Activated naive CD4-positive, alpha-beta T cell treated with anti-CD3 and anti-CD28 coated beads for 36 hours (primary cell): ENCODE results near the gene PABPN1L. TPM values are rescaled to one million over a fixed set of nuclear protein-coding genes. Genes with fewer than 3 reads are reported as not detected.

Experiments used
- CTCF ChIA-PET: fragments of 350-600 bp; sonication (Branson Sonifier 250); formaldehyde crosslinking; loops from one replicate; lab custom pipeline; 2021; ENCODE audit warnings: antibody characterized with exemption; lab: Charles Lee
- DNase-seq: peaks from one replicate; pipeline ENCODE4 v3.0.0-alpha.2; 2020
- H3K27ac Mint-ChIP-seq: one replicate; pipeline ENCODE4 v1.8.0; 2021; ENCODE audit warnings: mild to moderate bottlenecking, mixed read lengths
- H3K27me3 Mint-ChIP-seq: one replicate; pipeline ENCODE4 v1.8.0; 2021; ENCODE audit warnings: low read depth, mixed read lengths
- H3K36me3 Mint-ChIP-seq: one replicate; pipeline ENCODE4 v1.8.0; 2021; ENCODE audit warnings: low read depth, mixed read lengths
- H3K4me1 Mint-ChIP-seq: one replicate; pipeline ENCODE4 v1.8.0; 2021; ENCODE audit warnings: low read depth, mixed read lengths
- H3K4me3 Mint-ChIP-seq: one replicate; pipeline ENCODE4 v1.8.0; 2021; ENCODE audit warnings: mild to moderate bottlenecking, moderate library complexity, mixed read lengths
- H3K9me3 Mint-ChIP-seq: one replicate; pipeline ENCODE4 v1.8.0; 2021; ENCODE audit warnings: mixed read lengths
- intact Hi-C: fragments of 100-400 bp; cut with micrococcal nuclease; formaldehyde crosslinking; loops from one replicate; pipeline ENCODE4 v1.15.1; 2023
- total RNA-seq, 2 experiments: library from RNA; stranded (reverse); gene quantifications; one replicate each; pipeline ENCODE4 v1.2.3, GENCODE V29; 2021

Gene PABPN1L
- total RNA-seq, 2 experiments from 2014 or later = not detected

DNA sequence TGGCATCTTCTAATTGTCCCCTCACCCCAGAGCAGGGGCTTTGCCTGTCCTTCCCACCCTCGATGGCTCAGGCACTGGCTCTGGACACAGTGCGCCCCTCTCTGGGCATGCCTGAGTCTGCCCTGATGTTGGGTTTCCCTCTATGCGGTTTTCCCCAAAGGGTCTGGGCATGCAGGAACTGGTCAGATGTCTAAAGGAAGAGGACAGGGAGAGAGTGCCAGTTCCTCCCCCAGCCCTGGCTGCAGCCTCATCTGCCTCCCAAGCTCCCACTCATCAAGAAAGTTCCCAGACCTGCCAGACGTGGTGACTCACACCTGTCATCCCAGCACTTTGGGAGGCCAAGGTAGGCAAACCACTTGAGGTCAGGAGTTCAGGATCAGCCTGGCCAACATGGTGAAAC, 41.3 kb upstream of the PABPN1L start:
- Mint-ChIP-seq H3K36me3 (no peaks in the 10 kb centered on the region), H3K9me3 (no peaks in the 10 kb centered on the region), H3K4me3 (no peak overlapping the region), H3K27me3 (no peaks in the 10 kb centered on the region), H3K4me1 (no peaks in the 10 kb centered on the region), H3K27ac (no peak overlapping the region)
- CTCF ChIA-PET = no interaction called here
- intact Hi-C loops = no loop called here
- DNase-seq = no peak

- Mint-ChIP-seq H3K4me1 (no peaks in the 10 kb centered on the region), H3K4me3 (no peak overlapping the region), H3K9me3 (no peaks in the 10 kb centered on the region), H3K36me3 (no peaks in the 10 kb centered on the region), H3K27ac (no peak overlapping the region), H3K27me3 (no peaks in the 10 kb centered on the region)
- intact Hi-C loops = no loop called here
- CTCF ChIA-PET = no interaction called here
- no peak for DNase-seq
These were observed 40.2 kb upstream of the PABPN1L start for GRCh38 chr16:88906535-88907105.

DNA sequence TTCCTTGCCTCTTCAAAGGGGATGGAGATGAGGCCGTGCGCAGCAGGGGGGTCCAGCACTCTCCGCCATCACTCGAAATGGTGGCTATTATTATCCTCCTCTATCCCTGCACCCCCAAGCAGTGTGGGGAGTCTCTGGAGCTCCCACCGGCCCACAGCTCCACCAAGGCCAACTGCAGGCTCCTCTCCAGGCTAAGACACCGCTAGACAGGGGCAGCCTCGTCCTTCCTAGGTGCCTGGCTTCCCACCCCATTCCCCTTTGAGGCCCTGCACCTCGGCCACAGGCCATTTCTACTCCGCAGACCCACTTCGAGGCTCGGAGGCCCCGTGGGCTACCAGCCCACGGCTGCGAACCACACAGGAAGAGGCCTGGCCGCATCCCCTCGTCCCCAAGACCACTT, 39.6 kb upstream of the PABPN1L start:
- no peak for DNase-seq
- no peaks in the 10 kb centered on the region for H3K36me3 Mint-ChIP-seq
- CTCF ChIA-PET = no interaction called here
- no peak overlapping the region for H3K27ac Mint-ChIP-seq
- intact Hi-C loops = no loop called here
- H3K27me3 Mint-ChIP-seq = no peaks in the 10 kb centered on the region
- H3K4me3 Mint-ChIP-seq = no peak overlapping the region
- no peaks in the 10 kb centered on the region for H3K9me3 Mint-ChIP-seq
- no peaks in the 10 kb centered on the region for H3K4me1 Mint-ChIP-seq

DNA sequence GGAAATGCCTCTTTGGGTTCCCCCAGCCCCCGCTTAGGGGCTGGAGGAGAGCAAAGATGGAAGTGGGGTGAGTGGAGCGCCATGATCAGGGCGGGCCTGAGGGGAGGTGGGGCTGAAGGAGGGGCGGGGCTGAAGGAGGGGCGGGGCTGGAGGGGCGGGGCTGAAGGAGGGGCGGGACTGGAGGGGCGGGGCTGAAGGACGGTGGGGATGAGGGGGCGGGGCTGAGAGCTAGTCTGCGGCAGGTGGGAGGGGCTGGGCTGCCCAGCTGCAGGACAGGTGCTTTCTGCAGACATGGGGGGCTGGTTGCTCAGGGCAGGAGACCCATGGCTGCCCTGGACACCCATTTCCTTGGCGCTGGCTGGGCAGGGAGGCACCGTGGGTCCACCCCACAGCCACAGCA, 39.1 kb upstream of the PABPN1L start:
- Mint-ChIP-seq H3K4me3 (no peak overlapping the region), H3K9me3 (no peaks in the 10 kb centered on the region), H3K27ac (no peak overlapping the region), H3K27me3 (no peaks in the 10 kb centered on the region), H3K4me1 (no peaks in the 10 kb centered on the region), H3K36me3 (no peaks in the 10 kb centered on the region)
- no peak for DNase-seq
- intact Hi-C loops = no loop called here
- CTCF ChIA-PET = no interaction called here

GRCh38 chr16:88904676-88905365, 38.4 kb upstream of the PABPN1L start:
- Mint-ChIP-seq H3K9me3 (no peaks in the 10 kb centered on the region), H3K4me3 (no peak overlapping the region), H3K27me3 (no peaks in the 10 kb centered on the region), H3K27ac (no peak overlapping the region), H3K36me3 (no peaks in the 10 kb centered on the region), H3K4me1 (no peaks in the 10 kb centered on the region)
- DNase-seq = no peak
- intact Hi-C loops = no loop called here
- CTCF ChIA-PET = no interaction called here

DNA sequence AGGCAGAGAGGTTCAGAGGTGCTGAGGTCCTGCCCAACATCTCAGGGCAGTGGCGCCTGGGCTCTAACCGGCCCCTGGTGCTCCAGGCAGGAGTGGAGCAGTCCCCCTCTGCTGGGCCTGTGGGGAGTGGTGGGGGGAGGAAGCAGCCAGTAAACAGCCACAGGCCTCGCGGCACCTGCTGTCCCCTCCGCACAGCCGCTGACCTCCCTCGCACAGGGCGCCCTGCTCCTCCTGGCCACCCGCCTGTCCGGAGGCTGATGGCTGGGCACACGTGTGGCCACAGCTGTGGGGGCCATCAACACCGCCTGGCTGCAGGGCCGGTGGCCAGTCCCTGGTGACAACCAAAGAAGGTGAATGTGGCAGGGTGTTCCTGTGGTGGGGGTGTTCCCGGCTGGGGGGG, 36.8 kb upstream of the PABPN1L start:
- no peaks in the 10 kb centered on the region for H3K27me3 Mint-ChIP-seq
- H3K4me1 Mint-ChIP-seq = no peaks in the 10 kb centered on the region
- no peaks in the 10 kb centered on the region for H3K9me3 Mint-ChIP-seq
- H3K36me3 Mint-ChIP-seq = no peaks in the 10 kb centered on the region
- no peak for DNase-seq
- H3K27ac Mint-ChIP-seq = no peak overlapping the region
- CTCF ChIA-PET = no interaction called here
- H3K4me3 Mint-ChIP-seq = no peak overlapping the region
- intact Hi-C loops = no loop called here

GRCh38 chr16:88902744-88903143, 36.3 kb upstream of the PABPN1L start:
- no peak overlapping the region for H3K27ac Mint-ChIP-seq
- no peaks in the 10 kb centered on the region for H3K27me3 Mint-ChIP-seq
- CTCF ChIA-PET = no interaction called here
- intact Hi-C loops = no loop called here
- H3K9me3 Mint-ChIP-seq = no peaks in the 10 kb centered on the region
- DNase-seq = no peak
- H3K36me3 Mint-ChIP-seq = no peaks in the 10 kb centered on the region
- H3K4me1 Mint-ChIP-seq = no peaks in the 10 kb centered on the region
- H3K4me3 Mint-ChIP-seq = no peak overlapping the region

- Mint-ChIP-seq H3K27ac (no peak overlapping the region), H3K27me3 (no peaks in the 10 kb centered on the region), H3K36me3 (no peaks in the 10 kb centered on the region), H3K4me3 (no peak overlapping the region), H3K9me3 (no peaks in the 10 kb centered on the region), H3K4me1 (no peaks in the 10 kb centered on the region)
- intact Hi-C loops = no loop called here
- DNase-seq = no peak
- CTCF ChIA-PET = no interaction called here
These were observed 35.4 kb upstream of the PABPN1L start for GRCh38 chr16:88901718-88902337.

DNA sequence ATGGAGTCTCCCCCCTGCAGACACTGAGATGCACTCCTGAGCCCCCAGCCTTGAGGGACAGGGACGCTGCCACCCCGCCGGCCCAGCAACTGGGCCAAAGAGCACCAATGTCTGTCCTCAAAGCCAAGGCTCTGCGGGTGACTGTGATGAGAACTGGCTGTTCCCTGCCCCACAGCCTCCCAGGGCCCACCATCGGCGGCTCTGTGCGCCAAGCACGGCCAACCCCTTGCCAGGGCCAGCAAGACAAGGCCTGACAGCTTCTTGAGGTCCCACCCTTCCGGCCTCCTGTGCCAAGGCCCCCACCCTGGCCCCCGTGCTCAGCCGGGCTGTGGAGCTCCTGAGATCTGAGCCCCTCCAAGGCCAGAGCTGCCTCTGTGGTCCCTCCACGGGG, 34.2 kb upstream of the PABPN1L start:
- intact Hi-C loops = no loop called here
- no peak for DNase-seq
- CTCF ChIA-PET = no interaction called here
- Mint-ChIP-seq H3K4me1 (no peaks in the 10 kb centered on the region), H3K9me3 (no peaks in the 10 kb centered on the region), H3K4me3 (no peak overlapping the region), H3K27me3 (no peaks in the 10 kb centered on the region), H3K36me3 (no peaks in the 10 kb centered on the region), H3K27ac (no peak overlapping the region)

GRCh38 chr16:88899901-88900661, 33.6 kb upstream of the PABPN1L start:
- no peaks in the 10 kb centered on the region for H3K36me3 Mint-ChIP-seq
- no peak for DNase-seq
- no peaks in the 10 kb centered on the region for H3K9me3 Mint-ChIP-seq
- no peaks in the 10 kb centered on the region for H3K27me3 Mint-ChIP-seq
- intact Hi-C loops = no loop called here
- CTCF ChIA-PET = no interaction called here
- no peak overlapping the region for H3K4me3 Mint-ChIP-seq
- no peak overlapping the region for H3K27ac Mint-ChIP-seq
- H3K4me1 Mint-ChIP-seq = no peaks in the 10 kb centered on the region

DNA sequence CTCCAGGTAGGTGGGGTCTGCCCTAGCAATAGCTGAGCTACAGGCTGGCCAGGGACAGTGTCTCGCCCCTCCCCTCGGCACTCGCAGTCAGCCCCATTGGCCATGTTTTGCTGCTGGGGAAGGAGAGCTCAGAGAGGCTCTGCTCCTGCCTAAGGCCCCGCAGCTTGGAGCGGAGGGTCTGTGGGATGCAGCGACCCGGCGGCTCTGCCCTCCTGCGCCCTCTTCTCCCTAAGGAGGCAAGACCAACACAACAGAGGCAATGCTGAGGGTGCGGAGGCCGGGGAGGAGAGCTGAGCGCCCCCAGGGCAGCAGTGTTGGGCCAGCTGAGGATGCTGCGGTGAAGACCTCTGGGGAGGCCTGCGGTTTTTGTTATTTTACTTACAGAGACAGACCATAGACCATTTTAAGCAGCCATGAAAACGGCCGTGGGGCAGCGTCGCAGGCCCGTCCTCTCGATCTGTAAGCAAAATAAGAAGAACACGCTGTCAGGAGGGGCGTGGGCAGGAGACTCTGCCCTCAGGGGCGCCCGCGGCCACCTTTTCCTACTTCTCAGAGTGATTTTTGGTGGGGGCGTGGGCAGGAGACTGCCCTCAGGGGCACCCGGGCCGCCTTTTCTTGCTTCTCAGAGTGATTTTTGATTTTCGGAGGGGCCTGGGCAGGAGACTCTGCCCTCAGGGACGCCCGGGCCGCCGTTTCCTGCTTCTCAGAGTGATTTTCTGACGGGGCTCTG, 31.4 kb upstream of the PABPN1L start:
- no peaks in the 10 kb centered on the region for H3K36me3 Mint-ChIP-seq
- H3K9me3 Mint-ChIP-seq = no peaks in the 10 kb centered on the region
- intact Hi-C loops = no loop called here
- H3K27ac Mint-ChIP-seq = no peak overlapping the region
- no peaks in the 10 kb centered on the region for H3K27me3 Mint-ChIP-seq
- H3K4me3 Mint-ChIP-seq = no peak overlapping the region
- no peaks in the 10 kb centered on the region for H3K4me1 Mint-ChIP-seq
- no peak for DNase-seq
- CTCF ChIA-PET = no interaction called here
